Esophagus muscularis mucosa (tissue), 4 donors: ENCODE data around the gene VPREB3. TPM values are rescaled to one million over a fixed set of nuclear protein-coding genes. Genes with fewer than 3 reads are reported as not detected.

Experiments
- DNase-seq: peaks from one replicate; pipeline ENCODE4 v3.0.0-alpha.2; 2017; ENCODE audit errors: extremely low spot score
- H3K27ac ChIP-seq, 4 donors: fragments of 200-600 bp; sonication (generic); replicated peaks in 1 of 4; 1 replicate in 3 of 4; 2 replicates in 1 of 4; pipeline ENCODE4 v1.5.1; 2016 to 2019; ENCODE audit warnings: mild to moderate bottlenecking in 1 of 4
- H3K27me3 ChIP-seq, 4 donors: fragments of 200-600 bp; sonication (generic); one replicate each; pipeline versions ENCODE4 v1.5.1 to v1.6.0; 2016 to 2019
- H3K36me3 ChIP-seq, 4 donors: fragments of 200-600 bp; sonication (generic); one replicate each; pipeline ENCODE4 v1.5.1; 2016 to 2019
- H3K4me1 ChIP-seq, 4 donors: fragments of 200-600 bp; sonication (generic); one replicate each; pipeline ENCODE4 v1.5.1; 2016 to 2019
- H3K4me3 ChIP-seq, 4 donors: fragments of 200-600 bp; sonication (generic); 1 replicate in 2 of 4; 2 replicates in 2 of 4; pipeline ENCODE4 v1.5.1; 2016 to 2019; ENCODE audit warnings: mild to moderate bottlenecking in 4 of 4, moderate library complexity in 1 of 4
- H3K9me3 ChIP-seq, 4 donors: fragments of 200-600 bp; sonication (generic); 1 replicate in 3 of 4; 2 replicates in 1 of 4; pipeline ENCODE4 v1.5.1; 2016 to 2019
- CTCF ChIP-seq, 3 experiments: fragments of 200-600 bp in 2 of 3; fragments of 450-650 bp in 1 of 3; sonication (generic) in 2 of 3; IDR thresholded peaks; one replicate each; pipeline ENCODE4 v1.5.1; 2017 to 2019; ENCODE audit warnings: antibody characterized with exemption in 3 of 3, mild to moderate bottlenecking in 2 of 3, moderate library complexity in 1 of 3
- EP300 ChIP-seq: sonication (generic); formaldehyde crosslinking; IDR thresholded peaks from one replicate; pipeline ENCODE4 v1.6.1; 2017; ENCODE audit warnings: antibody characterized with exemption
- POLR2A ChIP-seq: fragments of 450-650 bp; IDR thresholded peaks from one replicate; pipeline ENCODE4 v1.6.1; 2017; ENCODE audit warnings: antibody characterized with exemption, moderate library complexity, mild to moderate bottlenecking, low read depth
- POLR2AphosphoS5 ChIP-seq, 2 donors: sonication (generic); formaldehyde crosslinking; IDR thresholded peaks; one replicate each; pipeline ENCODE4 v1.6.1; 2017; ENCODE audit warnings: antibody characterized with exemption in 2 of 2
- WGBS: methylation state at CpG from one replicate; pipeline ENCODE4 v1.1.5; 2018; 5-methylcytosine and 5-hydroxymethylcytosine counted together
- intact Hi-C: fragments of 100-400 bp; cut with DNase I; formaldehyde crosslinking; loops from one replicate; pipeline ENCODE4 v1.15.1; 2023
- total RNA-seq, 4 donors: library from RNA; depleted of rRNA; stranded (reverse); fragments of >200 nt; gene quantifications; one replicate each; pipeline versions ENCODE4 v1.1.0 to v1.2.1, GENCODE V29; 2016

Gene VPREB3
- total RNA-seq, 4 donors from 2014 or later, result not detected

GRCh38 chr22:23752750-23753149 is 1.5 kb downstream of the VPREB3 start:
- TF ChIP-seq EP300 (no peak), POLR2A (no peak)
- intact Hi-C loops, result loop anchor here (5.0 kb wide), 1 partner anchor 35 kb away; no protein-coding TSS in a partner anchor

GRCh38 chr22:23752090-23752691 is 2.0 kb downstream of the VPREB3 start:
- DNase-seq, result no peak
- no peaks in the 10 kb centered on the region for H3K36me3 ChIP-seq
- no peak overlapping the region for H3K27ac ChIP-seq
- peak overlapping the region in 2 of 4 donors; percentile 61 to 90 for H3K4me3 ChIP-seq
- TF ChIP-seq CTCF (IDR thresholded peaks at IDR 0.05), result no peak
- no peak for TF ChIP-seq POLR2A
- TF ChIP-seq EP300, result no peak
- no peak for TF ChIP-seq POLR2AphosphoS5 (IDR thresholded peaks at IDR 0.05)
- intact Hi-C loops, result loop anchor here (5.0 kb wide), 1 partner anchor 35 kb away; no protein-coding TSS in a partner anchor
- H3K4me1 ChIP-seq, result peaks cover 10 to 26% (median 22%) of the 10 kb centered on the region in 4 donors
- no peaks in the 10 kb centered on the region for H3K27me3 ChIP-seq
- H3K9me3 ChIP-seq, result no peaks in the 10 kb centered on the region
- WGBS, result 93% methylated on average over 9 of the region's 9 CpGs

More at GRCh38 chr22:23752750-23753149, 1.5 kb downstream of the VPREB3 start:
- H3K4me1 ChIP-seq, result peaks cover 10 to 26% (median 22%) of the 10 kb centered on the region in 4 donors
- H3K36me3 ChIP-seq, result no peaks in the 10 kb centered on the region
- 96% methylated on average over 16 of the region's 16 CpGs for WGBS
- no peak overlapping the region for H3K27ac ChIP-seq
- no peaks in the 10 kb centered on the region for H3K27me3 ChIP-seq
- H3K9me3 ChIP-seq, result no peaks in the 10 kb centered on the region
- H3K4me3 ChIP-seq, result no peak overlapping the region
- no peak for DNase-seq

DNA sequence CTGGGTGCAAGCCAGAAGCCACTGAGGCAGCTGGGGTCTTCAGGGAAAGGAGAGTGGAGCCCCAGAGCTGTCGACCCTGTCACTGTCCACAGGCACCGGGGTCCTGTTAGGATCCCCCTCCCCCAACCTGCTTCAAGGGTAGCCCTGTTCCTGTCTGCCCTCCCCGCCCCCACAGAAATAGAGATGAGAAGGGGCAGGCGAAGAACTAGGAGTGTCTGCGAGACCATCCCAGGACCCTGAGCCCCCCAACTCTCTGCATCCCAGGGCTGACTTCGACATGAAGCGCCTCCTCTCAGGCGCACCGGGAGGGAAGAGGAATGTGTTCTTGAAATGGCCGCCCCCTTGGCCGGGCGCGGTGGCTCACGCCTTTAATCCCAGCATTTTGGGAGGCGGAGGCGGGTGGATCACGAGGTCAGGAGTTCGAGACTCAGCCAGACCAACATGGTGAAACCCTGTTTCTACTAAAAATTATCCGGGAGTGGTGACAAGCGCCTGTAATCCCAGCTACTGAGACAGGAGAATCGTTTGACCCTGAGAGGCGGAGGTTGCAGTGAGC is 2.7 kb downstream of the VPREB3 start:
- intact Hi-C loops, result loop anchor here (5.0 kb wide), 1 partner anchor 34 kb away; no protein-coding TSS in a partner anchor
- H3K4me1 ChIP-seq, result peaks cover 10 to 26% (median 22%) of the 10 kb centered on the region in 4 donors
- H3K27me3 ChIP-seq, result no peaks in the 10 kb centered on the region
- H3K9me3 ChIP-seq, result no peaks in the 10 kb centered on the region
- peak overlapping the region; percentile 88 to 92 (median 92) for H3K27ac ChIP-seq
- peak overlapping the region; percentile 61 to 90 (median 86) for H3K4me3 ChIP-seq
- H3K36me3 ChIP-seq, result no peaks in the 10 kb centered on the region
- no peak for DNase-seq
- TF ChIP-seq EP300, result no peak
- no peak for TF ChIP-seq CTCF (IDR thresholded peaks at IDR 0.05)
- TF ChIP-seq POLR2AphosphoS5 (IDR thresholded peaks at IDR 0.05), result no peak
- no peak for TF ChIP-seq POLR2A
- WGBS, result 22% methylated on average over 19 of the region's 22 CpGs

- no peak for DNase-seq
- Histone ChIP-seq H3K27ac (peak within 1 kb of the TSS; percentile 88 to 92 (median 92)), H3K4me1 (peaks cover 10 to 26% (median 22%) of the 10 kb centered on the region in 4 donors), H3K9me3 (no peaks in the 10 kb centered on the region), H3K27me3 (no peaks in the 10 kb centered on the region), H3K4me3 (peak within 1 kb of the TSS; percentile 61 to 90 (median 86)), H3K36me3 (no peaks in the 10 kb centered on the region)
- under 1% methylated on average over 32 of the region's 78 CpGs for WGBS
- TF ChIP-seq POLR2A, result peak; percentile 48
- TF ChIP-seq CTCF (IDR thresholded peaks at IDR 0.05), result peak in 1 of 3 experiments; percentile 26
- no peak for TF ChIP-seq EP300
- TF ChIP-seq POLR2AphosphoS5 (IDR thresholded peaks at IDR 0.05), result peak; percentile 71 to 85
- intact Hi-C loops, result loop anchor here (5.0 kb wide), 1 partner anchor 34 kb away; no protein-coding TSS in a partner anchor
These were observed 3.3 kb downstream of the VPREB3 start, which contains the start of gene ZNF70 for GRCh38 chr22:23750714-23751440. ZNF70 (minus strand) TSS chr22:23751112; CDS start chr22:23745140, 5,972 bp downstream.
